AG04450 (cell line): ENCODE measurements around the gene SGTA. TPM values are rescaled to one million over a fixed set of nuclear protein-coding genes. Genes with fewer than 3 reads are reported as not detected.

ENCODE experiments used
- CTCF ChIA-PET: fragments of 300-600, 350-600 bp; formaldehyde crosslinking; extraction: SDS; loops from one replicate; lab custom pipeline; 2022; ENCODE audit warnings: antibody characterized with exemption, inconsistent platforms; lab: Charles Lee
- POLR2A ChIA-PET: fragments of 350-600 bp; formaldehyde crosslinking; extraction: SDS; loops from one replicate; lab custom pipeline; 2021; ENCODE audit warnings: antibody characterized with exemption, inconsistent platforms; lab: Yijun Ruan, JAX
- DNase-seq: peaks from one replicate; pipeline ENCODE4 v3.0.0-alpha.2; 2011; ENCODE audit warnings: low read depth, low spot score
- H3K27ac ChIP-seq: one replicate; pipeline ENCODE4 v1.5.1; 2012; ENCODE audit warnings: low read depth, low read length, control low read depth
- H3K27me3 ChIP-seq: one replicate; pipeline ENCODE4 v1.6.0; 2012; ENCODE audit warnings: low read length; ENCODE audit not compliant: control insufficient read depth, insufficient read depth
- H3K4me3 ChIP-seq: 2 replicates; pipeline ENCODE4 v1.5.1; 2011; ENCODE audit warnings: mild to moderate bottlenecking, low read depth, low read length, control low read depth
- H3K9me3 ChIP-seq: 2 replicates; pipeline ENCODE4 v1.5.1; 2012; ENCODE audit warnings: low read length; ENCODE audit not compliant: control insufficient read depth, insufficient read depth
- polyA plus RNA-seq: library from polyadenylated mRNA; depleted of rRNA; stranded (reverse); fragments of >200 nt; gene quantifications from 2 replicates; pipeline ENCODE4 v1.2.3, GENCODE V29; 2011; rRNA removed
- TF ChIP-seq, protein P1 (sequence below): IDR thresholded peaks from 2 replicates; pipeline ENCODE4 v1.5.1; 2011; ENCODE audit warnings: low read depth, low read length, control low read depth, inconsistent platforms

Gene SGTA
- polyA plus RNA-seq, 1 experiment = 44.0 TPM

DNA sequence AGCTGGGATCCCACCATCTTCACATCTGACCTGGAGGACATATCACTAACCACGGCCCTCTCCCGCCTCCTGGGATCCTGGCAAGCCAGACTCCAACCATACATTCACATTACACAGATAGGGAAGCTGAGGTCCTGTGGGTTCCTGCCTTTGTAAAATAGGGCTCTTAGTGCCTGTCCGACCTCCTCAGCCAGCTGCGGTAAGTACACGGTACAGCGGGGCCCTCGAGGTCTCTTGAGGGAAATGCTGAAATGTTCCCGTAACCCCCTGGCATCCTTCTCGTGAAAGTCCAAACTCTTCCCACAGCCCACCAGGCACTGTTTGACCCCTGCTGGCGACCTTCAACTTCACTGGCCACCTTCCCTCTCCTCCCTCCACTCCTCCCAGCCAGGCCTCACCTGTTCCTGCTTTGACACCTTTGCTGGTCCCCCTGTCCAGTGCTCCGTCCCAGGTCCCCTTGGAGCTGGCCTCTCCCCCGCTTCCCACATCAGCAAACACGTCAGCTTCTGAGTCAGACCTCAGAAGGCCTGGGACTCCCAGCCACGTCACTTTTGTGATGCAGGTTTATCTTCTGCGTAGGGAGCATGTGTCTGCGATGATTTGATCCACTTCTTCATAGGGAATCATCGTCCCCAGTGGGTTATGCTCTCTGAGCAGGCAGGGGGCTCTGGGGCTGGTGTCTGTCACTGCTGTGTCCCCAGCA lies 71.8 kb downstream of the SGTA start:
- CTCF ChIA-PET = interaction anchor here (1.1 kb wide), 1 partner anchor 63 kb away, joined by 4 read pairs; no protein-coding TSS in a partner anchor

DNA sequence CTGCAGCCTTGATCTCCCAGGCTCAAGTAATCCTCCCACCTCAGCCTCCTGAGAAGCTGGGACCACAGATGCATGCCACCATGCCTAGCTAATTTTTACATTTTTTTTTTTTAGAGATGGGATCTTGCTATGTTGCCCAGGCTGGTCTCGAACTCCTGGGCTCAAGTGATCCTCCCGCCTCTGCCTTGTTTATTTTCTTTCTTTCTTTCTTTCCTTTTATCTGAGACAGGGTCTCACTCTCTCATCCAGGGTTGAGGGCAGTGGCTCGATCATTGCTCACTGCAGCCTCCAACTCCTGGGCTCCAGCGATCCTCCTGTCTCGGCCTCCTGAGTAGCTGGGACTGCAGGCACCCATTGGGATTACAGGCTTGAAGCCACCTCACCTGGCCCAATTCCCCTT lies 76.8 kb downstream of the SGTA start:
- POLR2A ChIA-PET = interaction anchor here (0.7 kb wide), 1 partner anchor 463 kb away, joined by 3 read pairs; no protein-coding TSS in a partner anchor
- CTCF ChIA-PET = no interaction called here
- TF ChIP-seq, protein P1, sequence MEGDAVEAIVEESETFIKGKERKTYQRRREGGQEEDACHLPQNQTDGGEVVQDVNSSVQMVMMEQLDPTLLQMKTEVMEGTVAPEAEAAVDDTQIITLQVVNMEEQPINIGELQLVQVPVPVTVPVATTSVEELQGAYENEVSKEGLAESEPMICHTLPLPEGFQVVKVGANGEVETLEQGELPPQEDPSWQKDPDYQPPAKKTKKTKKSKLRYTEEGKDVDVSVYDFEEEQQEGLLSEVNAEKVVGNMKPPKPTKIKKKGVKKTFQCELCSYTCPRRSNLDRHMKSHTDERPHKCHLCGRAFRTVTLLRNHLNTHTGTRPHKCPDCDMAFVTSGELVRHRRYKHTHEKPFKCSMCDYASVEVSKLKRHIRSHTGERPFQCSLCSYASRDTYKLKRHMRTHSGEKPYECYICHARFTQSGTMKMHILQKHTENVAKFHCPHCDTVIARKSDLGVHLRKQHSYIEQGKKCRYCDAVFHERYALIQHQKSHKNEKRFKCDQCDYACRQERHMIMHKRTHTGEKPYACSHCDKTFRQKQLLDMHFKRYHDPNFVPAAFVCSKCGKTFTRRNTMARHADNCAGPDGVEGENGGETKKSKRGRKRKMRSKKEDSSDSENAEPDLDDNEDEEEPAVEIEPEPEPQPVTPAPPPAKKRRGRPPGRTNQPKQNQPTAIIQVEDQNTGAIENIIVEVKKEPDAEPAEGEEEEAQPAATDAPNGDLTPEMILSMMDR = no peak

More for the DNA sequence above, 71.8 kb downstream of the SGTA start:
- peak; percentile 72 for DNase-seq
- no peaks in the 10 kb centered on the region for H3K27me3 ChIP-seq
- peaks cover 16% of the 10 kb centered on the region for H3K9me3 ChIP-seq
- TF ChIP-seq, protein P1 = no peak
- H3K4me3 ChIP-seq = peak overlapping the region; percentile 31
- H3K27ac ChIP-seq = peak overlapping the region; percentile 94
- POLR2A ChIA-PET = interaction anchor here (1.7 kb wide), 1 partner anchor 12 kb away, joined by 8 read pairs; no protein-coding TSS in a partner anchor

More for the DNA sequence above, 76.8 kb downstream of the SGTA start:
- Histone ChIP-seq H3K27me3 (peaks cover 10% of the 10 kb centered on the region), H3K9me3 (no peaks in the 10 kb centered on the region), H3K27ac (no peak overlapping the region), H3K4me3 (no peak overlapping the region)
- no peak for DNase-seq

Other genes with a start within 250 kb of the SGTA start
- gene GNG7, start 80.6 kb downstream of the SGTA start, polyA plus RNA-seq = 0.56 and 0.57 TPM in 2 replicates
- 12.5 and 13.5 TPM in 2 replicates for gene DIRAS1, start 61.9 kb downstream of the SGTA start, polyA plus RNA-seq
- gene SLC39A3, start 43.3 kb downstream of the SGTA start, polyA plus RNA-seq = 27.9 and 37.4 TPM in 2 replicates
- 35.4 and 45.6 TPM in 2 replicates for gene THOP1, start 2.2 kb upstream of the SGTA start, polyA plus RNA-seq
- gene ZNF554, start 36.6 kb upstream of the SGTA start, polyA plus RNA-seq = 1.8 and 2.0 TPM in 2 replicates
- 6.2 and 7.1 TPM in 2 replicates for gene ZNF555, start 58.2 kb upstream of the SGTA start, polyA plus RNA-seq
- not detected in 2 replicates for gene ZNF556, start 84.1 kb upstream of the SGTA start, polyA plus RNA-seq
- 2.3 and 2.4 TPM in 2 replicates for gene ZNF57, start 117.7 kb upstream of the SGTA start, polyA plus RNA-seq
- 3.6 TPM in 2 replicates for gene ZNF77, start 161.7 kb upstream of the SGTA start, polyA plus RNA-seq
- gene TLE6, start 194.3 kb upstream of the SGTA start, polyA plus RNA-seq = 0.51 and 0.72 TPM in 2 replicates
- gene TLE2, start 246.0 kb upstream of the SGTA start, polyA plus RNA-seq = 0.47 and 0.82 TPM in 2 replicates